ENCODE measurements around the gene METTL24.

GRCh38 chr6:110283657-110284056, 74.5 kb downstream of the METTL24 start:
- TF ChIP-seq EZH2 (IDR thresholded peaks at IDR 0.05; ENCODE audit: insufficient read depth, poor library complexity, severe bottlenecking) (no peak), EZH2phosphoT487 (IDR thresholded peaks at IDR 0.05; ENCODE audit: insufficient read depth, low read depth) (no peak)
